ENCODE results near the gene PIP4K2A.

The PIP4K2A gene

DNA sequence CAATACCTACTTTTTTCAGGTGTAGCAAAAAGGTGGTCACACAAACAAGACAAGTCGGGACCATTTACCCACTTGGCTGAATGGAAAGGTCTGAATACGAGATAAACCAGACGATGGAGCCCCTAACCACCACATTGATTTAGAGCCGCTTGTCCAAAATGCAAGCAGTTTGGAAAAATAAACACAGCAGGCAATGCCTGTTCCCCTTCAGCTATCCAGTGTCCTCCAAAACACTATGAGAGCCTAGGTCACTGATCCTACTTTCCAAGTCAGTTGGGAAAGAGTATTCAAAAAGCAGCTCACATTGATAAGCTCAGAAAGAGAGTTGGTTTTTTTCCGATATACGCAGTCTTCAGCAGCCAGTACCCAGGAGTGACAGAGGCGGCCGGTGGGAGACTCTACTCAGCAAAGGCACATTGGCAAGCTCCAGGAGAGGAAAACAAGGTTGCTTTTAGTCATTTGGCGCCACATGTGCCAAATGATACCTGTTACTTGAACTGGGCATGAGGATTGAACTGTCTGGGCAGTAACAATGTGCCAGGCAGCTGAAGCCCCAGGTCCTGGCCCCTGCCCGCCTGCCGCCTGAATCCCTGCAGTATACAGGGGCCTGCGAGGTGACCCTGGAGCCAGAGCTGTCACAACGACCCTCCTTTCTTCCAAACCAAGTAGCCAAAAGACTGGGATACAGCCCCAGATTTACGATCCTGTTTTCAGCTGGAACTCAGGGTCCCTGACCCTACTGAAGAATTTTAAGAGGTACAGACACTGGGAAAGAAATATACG lies 109.8 kb downstream of the PIP4K2A start:
- in situ Hi-C loops (cut with HindIII; ENCODE audit: low sequenced_read_pairs) = no loop called here

DNA sequence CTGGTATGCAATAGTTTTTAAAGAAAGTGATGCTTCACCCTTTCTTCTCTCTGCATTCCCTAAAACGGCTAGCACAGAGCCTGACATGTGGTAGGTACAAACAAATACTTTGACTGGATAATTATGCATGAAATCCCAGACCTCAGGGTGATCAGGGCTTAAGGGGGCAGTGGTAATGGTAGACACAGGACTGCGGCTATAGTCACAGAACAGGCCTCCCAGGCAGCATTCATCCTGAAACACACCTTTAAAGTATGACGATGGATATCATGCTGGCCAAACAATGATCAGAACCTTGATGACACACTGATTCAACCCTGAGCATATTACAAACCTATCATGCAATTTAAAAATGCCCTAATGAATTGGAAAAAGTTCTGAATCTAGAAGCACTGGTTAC lies 110.8 kb downstream of the PIP4K2A start:
- in situ Hi-C loops (cut with HindIII; ENCODE audit: low sequenced_read_pairs) = no loop called here

DNA sequence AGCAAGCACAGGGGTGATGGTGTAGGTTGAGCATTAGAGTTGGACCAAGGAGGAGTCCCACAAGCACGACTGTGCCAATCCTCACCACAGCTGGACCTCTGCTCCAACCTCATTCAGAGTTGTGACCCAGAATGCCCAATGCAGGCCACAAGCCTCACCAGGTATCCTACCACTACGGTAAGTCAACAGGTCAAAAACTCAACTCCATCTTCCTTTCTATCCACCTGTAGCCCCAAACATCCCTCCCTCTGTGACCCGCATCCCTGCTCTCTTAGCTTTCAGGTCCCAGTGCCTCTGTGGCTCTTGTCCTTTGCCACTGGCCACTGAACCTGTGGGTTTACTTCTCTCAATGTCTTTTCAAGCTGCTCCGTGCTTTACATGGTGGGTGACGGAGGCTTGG lies 112.8 kb downstream of the PIP4K2A start:
- in situ Hi-C loops (cut with HindIII; ENCODE audit: low sequenced_read_pairs) = no loop called here

DNA sequence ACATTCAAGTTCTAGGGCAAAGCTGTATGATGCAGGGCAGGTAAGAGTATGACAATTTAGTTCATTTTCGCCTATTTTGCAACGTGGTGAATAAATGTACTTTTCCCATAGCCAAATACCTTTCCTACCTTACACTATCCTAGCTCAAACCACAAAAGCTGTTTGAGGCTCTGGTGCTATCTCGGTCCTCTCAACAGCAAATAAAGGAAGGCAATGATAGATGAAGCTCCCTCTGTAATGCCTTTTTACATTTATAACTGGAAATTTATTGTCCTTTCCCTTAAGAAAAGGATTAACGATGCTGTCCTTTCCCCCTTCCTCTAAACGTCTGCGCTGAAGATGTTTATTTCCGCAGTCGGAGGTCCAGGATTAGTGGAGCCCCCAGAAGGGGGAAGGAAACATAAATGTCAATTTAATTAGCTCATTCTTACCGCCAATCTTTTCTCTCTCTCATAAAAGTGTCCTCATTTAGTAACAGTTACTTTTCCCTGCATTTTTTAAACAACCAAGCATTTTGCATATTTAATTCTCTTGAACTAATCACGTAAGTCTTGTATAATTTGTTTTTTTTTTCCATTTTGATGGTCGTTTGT lies 114.6 kb downstream of the PIP4K2A start:
- in situ Hi-C loops (cut with HindIII; ENCODE audit: low sequenced_read_pairs) = no loop called here

DNA sequence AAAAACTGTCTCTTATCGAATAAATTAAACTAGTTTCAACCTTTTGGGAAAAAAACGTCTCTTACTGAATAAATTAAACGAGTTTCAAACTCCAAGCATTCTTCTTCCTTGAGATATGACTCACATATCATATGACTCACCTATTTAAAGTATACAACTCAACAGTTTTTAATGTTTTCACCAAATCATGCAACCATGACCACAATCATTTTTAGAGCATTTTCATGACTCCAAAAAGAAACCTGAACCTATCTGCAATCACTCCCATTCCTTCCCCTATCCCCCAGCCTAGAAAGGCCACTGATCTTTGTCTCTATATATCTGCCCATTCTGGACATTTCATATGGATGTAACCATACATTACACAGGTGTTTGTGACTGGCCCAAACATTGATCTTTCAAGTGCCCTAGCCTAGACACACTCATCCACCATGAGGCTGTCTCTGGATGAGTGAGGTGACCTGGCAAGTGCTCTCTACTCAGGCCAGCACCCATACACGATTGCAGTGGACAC lies 115.3 kb downstream of the PIP4K2A start:
- in situ Hi-C loops (cut with HindIII; ENCODE audit: low sequenced_read_pairs) = no loop called here

DNA sequence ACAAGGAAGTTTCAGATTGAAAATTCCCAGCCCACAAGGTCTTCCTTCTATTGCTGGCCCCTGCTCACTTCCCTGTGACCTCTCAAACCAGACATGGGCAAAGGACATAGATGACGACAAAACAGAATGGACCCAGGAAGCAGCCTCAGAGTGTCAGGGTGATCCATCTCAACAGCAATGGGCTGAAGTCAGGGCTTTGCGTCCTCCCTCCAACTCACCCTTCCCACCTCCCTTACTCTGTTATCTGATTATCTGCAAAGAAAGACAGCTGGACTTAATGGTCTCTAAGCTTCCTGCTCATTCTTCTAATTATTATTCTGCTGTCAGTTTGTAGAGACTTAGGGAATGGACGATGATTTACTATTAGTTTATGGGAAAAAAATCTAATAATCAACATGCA lies 115.9 kb downstream of the PIP4K2A start:
- in situ Hi-C loops (cut with HindIII; ENCODE audit: low sequenced_read_pairs) = no loop called here

DNA sequence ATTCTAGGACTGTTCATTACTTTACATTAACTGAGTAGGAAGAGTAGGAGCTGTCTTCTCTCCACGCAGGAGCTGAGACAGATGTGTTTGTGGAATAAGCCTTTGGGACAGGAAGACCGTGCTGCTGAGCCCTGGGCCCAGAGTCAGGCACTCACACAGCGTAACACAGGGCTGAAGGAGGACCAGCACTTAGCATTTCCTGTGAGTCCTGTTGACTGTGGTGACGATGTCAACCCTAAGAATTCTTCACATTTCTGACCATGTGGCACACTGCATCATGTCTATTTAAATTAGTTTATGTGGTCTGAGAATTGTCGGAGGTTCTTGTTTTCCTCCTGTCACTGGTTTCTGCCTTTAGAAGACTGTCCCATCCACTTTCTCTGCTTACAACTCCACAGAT lies 117.2 kb downstream of the PIP4K2A start:
- in situ Hi-C loops (cut with HindIII; ENCODE audit: low sequenced_read_pairs) = no loop called here

DNA sequence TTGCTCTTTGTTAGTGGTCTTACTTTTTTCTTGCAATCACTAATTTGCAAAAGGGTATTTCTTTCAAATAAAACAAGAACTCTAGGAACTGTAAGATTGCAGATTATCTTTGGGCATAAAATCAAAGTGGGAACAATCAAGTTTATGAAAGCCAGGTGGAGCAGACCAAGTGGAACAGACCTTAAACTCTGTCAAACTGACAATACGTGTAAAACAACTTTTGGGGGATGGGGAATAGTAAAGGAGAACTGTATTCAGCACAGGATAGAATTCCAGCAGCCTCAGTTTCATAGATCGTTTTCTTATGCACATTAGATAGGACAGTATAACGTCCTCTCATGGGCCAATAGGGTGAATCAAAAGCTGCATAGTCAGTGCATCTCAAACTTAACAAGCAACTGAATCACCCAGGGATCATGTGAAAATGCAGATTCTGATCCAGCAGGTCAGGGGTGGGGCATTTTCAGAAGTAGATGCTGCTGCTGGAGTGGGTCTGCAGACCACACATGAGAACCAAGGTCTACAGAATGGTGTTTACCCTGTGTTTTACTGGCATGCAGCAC lies 120.7 kb downstream of the PIP4K2A start:
- in situ Hi-C loops (cut with HindIII; ENCODE audit: low sequenced_read_pairs) = no loop called here

DNA sequence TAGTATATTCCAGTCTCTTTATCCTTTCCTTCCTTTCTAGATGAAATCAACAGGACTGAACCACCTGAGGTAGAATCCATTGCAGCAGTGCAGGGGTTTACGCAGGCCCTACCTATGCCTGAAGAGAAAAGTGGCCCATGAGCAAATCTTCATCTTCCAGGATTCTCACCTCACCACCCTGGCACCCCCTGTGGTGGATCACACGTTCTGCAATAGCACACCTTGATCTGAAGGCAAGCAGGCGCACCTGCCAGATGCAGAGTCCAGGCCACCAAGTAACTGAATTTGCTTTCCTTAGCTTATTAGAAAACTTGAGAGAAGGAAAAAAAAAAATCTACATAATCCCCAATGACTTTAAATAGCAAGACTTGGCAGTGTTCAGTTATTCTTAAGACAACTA lies 121.4 kb downstream of the PIP4K2A start:
- in situ Hi-C loops (cut with HindIII; ENCODE audit: low sequenced_read_pairs) = no loop called here

DNA sequence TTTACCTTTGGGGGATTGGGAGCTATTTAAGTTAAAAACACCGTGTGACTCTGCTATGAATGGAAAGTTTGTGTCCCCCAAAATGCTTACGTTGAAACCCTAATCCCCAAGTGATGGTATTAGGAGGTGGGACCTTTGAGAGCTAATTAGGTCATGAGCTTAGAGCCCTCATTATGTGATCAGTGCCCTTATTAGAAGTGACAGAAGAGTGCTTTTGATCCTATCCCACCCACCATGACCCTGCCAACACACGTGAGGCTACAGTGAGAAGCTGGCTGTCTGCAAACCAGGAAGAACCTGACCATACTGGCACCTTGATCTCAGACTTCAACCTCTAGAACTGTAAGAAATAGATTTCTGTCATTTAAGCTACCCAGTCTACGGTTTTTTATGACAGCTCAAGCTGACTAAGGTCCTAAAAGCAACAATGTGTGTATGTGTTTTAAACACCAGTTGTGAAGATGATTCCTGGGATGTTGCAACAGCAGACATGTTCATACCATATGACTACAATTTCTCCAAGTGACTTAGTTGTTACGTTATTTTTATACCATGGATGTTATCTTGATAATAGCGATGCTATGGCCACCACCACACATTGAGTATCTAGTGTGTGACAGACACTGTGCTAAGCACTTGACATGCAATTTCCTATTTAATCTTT lies 124.4 kb downstream of the PIP4K2A start:
- in situ Hi-C loops (cut with HindIII; ENCODE audit: low sequenced_read_pairs) = no loop called here

DNA sequence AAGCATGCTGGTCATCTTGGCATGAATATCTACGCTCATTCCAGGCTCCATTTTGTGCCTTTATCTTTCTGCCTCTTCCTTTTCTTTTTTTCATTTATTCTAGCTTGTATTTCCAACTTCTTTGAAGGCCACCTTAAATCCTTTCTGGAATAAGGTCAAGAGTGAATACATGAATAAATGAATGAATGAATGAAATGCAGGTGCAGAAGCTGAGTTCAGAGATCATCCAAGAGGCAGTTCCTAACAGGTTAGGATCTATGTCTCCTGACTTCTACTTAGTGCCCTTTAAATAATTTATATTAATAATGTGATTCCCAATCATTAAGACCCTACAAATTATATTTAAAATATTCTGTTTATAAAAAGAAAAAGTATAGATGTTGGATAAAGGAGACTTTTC lies 125.9 kb downstream of the PIP4K2A start:
- in situ Hi-C loops (cut with HindIII; ENCODE audit: low sequenced_read_pairs) = no loop called here

DNA sequence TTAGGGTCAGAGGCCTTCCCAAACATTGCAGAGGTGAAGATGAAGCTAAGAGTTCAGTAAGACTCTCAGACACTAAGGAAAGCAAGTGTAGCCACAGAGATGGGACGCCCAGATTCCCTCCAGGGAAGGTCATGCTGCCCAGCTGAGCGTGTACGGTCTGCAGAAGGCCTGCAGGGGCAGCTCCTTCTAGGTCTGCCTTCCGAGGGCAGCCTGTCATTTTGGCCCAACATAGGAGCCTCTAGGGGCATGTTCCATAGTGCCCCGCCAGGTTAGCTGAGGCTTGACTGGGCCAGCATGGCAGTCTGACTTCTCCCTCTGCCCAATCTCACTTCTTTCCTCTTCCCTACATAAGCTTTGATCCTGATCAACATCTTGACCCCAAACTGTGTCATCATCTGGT lies 130.7 kb downstream of the PIP4K2A start:
- in situ Hi-C loops (cut with HindIII; ENCODE audit: low sequenced_read_pairs) = no loop called here

DNA sequence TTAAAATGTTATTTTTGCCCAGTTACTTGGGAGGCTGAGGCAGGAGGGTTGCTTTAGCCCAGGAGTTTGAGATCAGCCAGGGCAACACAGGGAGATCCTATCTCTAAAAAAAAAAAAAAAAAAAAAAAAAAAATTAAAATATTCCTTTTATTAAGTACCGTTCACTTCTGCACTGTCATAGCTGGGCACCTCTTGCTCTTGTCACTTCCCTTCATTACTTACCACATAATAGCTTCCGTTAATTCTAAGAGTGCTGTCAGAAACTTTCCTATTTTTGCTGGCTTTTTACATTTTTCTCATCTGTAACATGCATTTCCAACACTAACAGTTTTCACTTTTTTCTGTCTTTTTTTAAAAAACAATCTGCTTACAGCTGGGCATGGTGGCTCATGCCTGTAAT lies 132.9 kb downstream of the PIP4K2A start:
- in situ Hi-C loops (cut with HindIII; ENCODE audit: low sequenced_read_pairs) = no loop called here

DNA sequence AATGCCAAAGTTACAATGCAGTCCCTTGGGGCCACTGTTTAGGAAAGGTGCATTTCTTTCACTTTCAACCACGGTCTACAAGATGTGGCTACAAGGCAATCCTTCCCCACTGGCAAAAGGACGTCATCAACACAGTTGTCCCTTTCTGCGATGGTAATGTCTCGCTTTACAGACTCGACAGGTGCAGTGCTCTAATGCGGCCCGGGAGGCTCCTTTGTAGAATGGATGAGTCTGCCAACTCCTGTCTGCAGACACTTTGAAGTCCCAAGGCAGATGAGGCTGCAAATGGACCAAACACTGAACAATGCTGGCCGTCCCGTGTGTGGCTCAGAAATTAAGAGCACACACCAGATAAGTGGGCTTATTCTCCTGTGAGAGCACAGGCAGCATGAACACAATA lies 133.7 kb downstream of the PIP4K2A start:
- in situ Hi-C loops (cut with HindIII; ENCODE audit: low sequenced_read_pairs) = no loop called here

DNA sequence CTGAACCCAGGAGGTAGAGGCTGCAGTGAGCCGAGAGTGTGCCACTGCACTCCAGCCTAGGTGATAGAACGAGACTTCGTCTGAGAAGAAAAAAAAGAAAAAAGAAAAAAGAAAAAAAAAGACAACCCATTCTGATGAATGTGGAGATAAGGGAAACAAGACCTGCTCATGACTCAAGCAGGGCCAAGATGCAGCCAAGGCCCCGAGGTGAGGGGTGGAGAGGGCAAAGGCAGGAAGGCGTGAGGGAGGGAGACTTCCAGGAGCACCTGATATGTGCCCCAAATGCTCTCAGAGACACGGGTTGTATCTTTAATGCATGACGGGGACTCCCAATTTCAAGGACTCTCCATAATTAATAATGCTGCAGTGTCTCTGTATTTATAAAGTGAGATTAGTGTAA lies 134.6 kb downstream of the PIP4K2A start:
- in situ Hi-C loops (cut with HindIII; ENCODE audit: low sequenced_read_pairs) = no loop called here

DNA sequence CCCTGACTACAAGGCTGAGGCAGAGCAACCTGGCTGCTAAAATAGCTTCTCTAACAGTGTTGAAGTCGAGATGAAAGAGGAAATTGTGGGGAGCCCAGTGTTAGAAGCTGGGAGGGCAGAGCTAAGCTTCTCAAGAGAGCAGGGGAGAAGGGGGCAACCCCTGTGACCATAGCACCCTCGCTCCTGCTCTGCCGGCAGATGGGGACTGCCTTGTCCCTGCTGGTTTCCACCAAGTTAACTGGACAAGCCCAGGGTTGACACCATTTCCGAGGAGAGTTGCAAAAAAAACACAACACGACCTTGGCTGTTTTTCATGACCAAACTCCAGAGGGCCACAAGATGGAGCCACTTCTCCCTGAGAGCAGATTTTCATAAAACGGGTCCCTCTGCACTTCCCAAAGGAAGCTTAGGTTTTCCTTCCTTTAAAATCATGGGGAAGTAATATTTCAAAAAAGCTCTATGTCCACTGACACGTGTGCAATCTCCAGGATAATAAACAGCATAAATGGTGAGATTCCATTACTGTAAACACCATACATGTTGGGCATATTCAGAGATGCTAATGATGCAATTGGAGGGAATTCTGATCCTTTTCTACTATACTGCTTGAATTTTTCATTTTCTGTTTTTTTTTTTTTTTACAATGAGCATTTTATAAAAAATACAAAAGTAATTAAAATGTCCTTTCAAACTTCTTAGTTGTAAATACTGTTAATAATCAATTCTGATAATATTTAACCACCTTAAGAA lies 140.4 kb downstream of the PIP4K2A start:
- in situ Hi-C loops (cut with HindIII; ENCODE audit: low sequenced_read_pairs) = loop anchor here (5.0 to 25.0 kb wide), 2 partner anchors 63 to 413 kb away; no protein-coding TSS in a partner anchor

DNA sequence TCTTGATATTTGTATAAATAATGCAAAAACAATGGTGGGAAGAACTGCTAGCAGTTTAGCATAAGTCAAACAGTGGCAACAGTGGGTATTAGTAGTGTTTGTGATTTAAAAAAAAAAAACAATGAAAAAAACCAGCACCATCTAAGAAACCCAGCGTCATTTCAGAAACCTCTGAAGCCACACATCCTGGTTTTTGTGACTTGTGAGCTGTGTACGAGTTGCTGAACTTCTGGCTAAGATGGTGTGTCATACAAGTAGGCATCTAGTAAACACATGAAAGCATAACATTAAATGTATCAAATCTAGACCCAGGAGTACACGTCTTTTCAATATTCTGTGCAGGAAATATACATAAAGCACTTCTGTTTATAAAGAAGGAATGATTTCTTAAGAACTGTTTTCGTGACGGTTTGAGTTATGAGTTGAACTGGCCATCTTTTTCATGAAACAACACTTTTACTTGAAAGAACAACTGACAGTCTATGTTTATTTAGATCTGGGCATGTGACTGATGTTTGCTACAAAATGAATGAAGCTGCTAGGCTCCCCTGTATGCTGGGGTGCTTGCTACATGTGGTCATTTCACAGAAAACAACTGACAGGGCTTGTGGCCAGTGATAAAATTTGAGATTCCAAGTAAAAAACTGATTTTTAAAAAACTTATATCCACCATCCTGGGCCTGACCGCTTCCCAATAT lies 143.5 kb downstream of the PIP4K2A start:
- in situ Hi-C loops (cut with HindIII; ENCODE audit: low sequenced_read_pairs) = loop anchor here (5.0 to 25.0 kb wide), 2 partner anchors 66 to 416 kb away; no protein-coding TSS in a partner anchor

DNA sequence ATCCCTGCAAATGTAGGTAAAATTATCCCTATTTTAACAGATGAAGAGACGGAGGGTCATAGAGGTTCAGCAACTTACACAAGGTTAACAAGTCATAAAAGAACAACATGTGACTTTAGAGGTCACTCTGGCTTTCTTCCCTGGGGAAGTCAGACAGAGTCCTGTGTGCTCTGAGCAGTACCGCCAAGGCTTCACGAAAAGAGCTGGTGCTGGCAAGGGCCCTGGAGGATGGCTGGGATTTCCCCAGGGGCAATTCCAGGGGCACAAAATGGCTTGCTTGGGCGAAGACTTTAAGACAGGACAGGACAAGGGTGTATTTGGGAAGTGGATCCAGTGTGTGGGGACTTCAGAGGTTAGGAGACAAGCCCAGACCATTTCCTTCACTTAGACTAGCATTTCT lies 144.1 kb downstream of the PIP4K2A start:
- in situ Hi-C loops (cut with HindIII; ENCODE audit: low sequenced_read_pairs) = loop anchor here (5.0 to 25.0 kb wide), 2 partner anchors 67 to 417 kb away; no protein-coding TSS in a partner anchor

DNA sequence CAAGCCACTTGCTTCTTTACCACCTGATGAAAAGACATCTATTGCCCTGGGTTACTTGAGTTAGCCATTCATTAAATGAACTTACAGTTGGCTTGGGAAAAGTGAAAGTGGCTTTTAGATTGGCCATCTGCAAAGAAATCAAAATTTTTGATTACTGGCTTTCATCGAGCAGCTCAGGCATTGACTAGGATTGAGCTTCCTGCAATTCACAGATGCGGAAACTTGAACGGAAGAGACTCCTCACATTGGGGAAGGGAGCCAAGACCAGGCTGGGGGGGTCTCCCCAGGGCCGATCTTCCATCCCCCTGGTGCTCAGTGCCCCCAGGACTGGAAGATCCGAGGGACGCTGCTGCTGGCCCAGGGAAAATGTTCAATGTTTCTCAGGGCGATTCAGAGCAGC lies 145.4 kb downstream of the PIP4K2A start:
- in situ Hi-C loops (cut with HindIII; ENCODE audit: low sequenced_read_pairs) = loop anchor here (25.0 kb wide), 1 partner anchor 418 kb away; no protein-coding TSS in a partner anchor

DNA sequence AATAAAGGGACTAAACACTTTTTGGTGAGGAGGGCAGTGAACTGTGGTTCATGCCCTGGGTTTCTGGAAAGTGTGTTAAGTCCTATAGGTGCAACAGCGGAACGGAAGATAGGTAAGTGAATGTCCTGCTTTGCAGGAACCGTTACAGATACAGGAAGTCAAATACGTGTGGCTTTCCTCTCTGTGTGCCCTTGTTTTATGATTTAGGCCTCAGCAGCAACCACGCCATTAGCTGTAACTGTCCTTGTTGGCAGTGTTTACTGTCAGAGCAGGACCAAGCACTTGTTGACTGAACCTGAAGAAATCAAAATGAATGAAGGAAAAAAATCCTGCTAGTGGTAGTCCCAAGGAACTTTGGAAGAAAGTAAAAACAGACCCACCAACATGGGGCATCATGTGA lies 150.3 kb downstream of the PIP4K2A start:
- in situ Hi-C loops (cut with HindIII; ENCODE audit: low sequenced_read_pairs) = loop anchor here (25.0 kb wide), 1 partner anchor 423 kb away; no protein-coding TSS in a partner anchor
